Measurements from ENCODE around the gene SLCO2B1.

The SLCO2B1 gene

GRCh38 chr11:75162954-75163353 is 12.0 kb downstream of the SLCO2B1 start:
- no peak for FAIRE-seq

- FAIRE-seq: no peak
Measured at GRCh38 chr11:75163921-75164849, 13.3 kb downstream of the SLCO2B1 start.

GRCh38 chr11:75165721-75166120 is 14.8 kb downstream of the SLCO2B1 start:
- FAIRE-seq: no peak

- FAIRE-seq: no peak
Measured at GRCh38 chr11:75166791-75167190, 15.9 kb downstream of the SLCO2B1 start.

GRCh38 chr11:75167617-75168016 is 16.7 kb downstream of the SLCO2B1 start:
- FAIRE-seq: no peak

- FAIRE-seq: no peak
Measured at GRCh38 chr11:75169101-75169885, 18.4 kb downstream of the SLCO2B1 start.

GRCh38 chr11:75170516-75171201 is 19.8 kb downstream of the SLCO2B1 start:
- FAIRE-seq: no peak

- FAIRE-seq: no peak
Measured at GRCh38 chr11:75173336-75173735, 22.4 kb downstream of the SLCO2B1 start.

- no peak for FAIRE-seq
Measured at GRCh38 chr11:75174781-75175370, 24.0 kb downstream of the SLCO2B1 start.

GRCh38 chr11:75182664-75183063 is 31.8 kb downstream of the SLCO2B1 start:
- no peak for FAIRE-seq

GRCh38 chr11:75184051-75184450 is 33.1 kb downstream of the SLCO2B1 start:
- FAIRE-seq: no peak

GRCh38 chr11:75184757-75185425 is 34.0 kb downstream of the SLCO2B1 start:
- FAIRE-seq: no peak

- no peak for FAIRE-seq
Measured at GRCh38 chr11:75185866-75186265, 35.0 kb downstream of the SLCO2B1 start.

- FAIRE-seq: no peak
Measured at GRCh38 chr11:75186999-75187398, 36.1 kb downstream of the SLCO2B1 start.

GRCh38 chr11:75188671-75189070 is 37.8 kb downstream of the SLCO2B1 start:
- FAIRE-seq: no peak

- FAIRE-seq: no peak
Measured at GRCh38 chr11:75189108-75189507, 38.2 kb downstream of the SLCO2B1 start.

- no peak for FAIRE-seq
Measured at GRCh38 chr11:75189911-75190310, 39.0 kb downstream of the SLCO2B1 start.

- no peak for FAIRE-seq
Measured at GRCh38 chr11:75190652-75191329, 39.9 kb downstream of the SLCO2B1 start.

GRCh38 chr11:75191330-75191717 is 40.4 kb downstream of the SLCO2B1 start:
- FAIRE-seq: no peak

- FAIRE-seq: no peak
Measured at GRCh38 chr11:75193271-75193670, 42.4 kb downstream of the SLCO2B1 start.

GRCh38 chr11:75193711-75194110 is 42.8 kb downstream of the SLCO2B1 start:
- FAIRE-seq: no peak

- no peak for FAIRE-seq
Measured at GRCh38 chr11:75194147-75194546, 43.2 kb downstream of the SLCO2B1 start.

Data from A204.1 (cell line).